PC-3 (cell line): ENCODE results near the gene UHRF1. TPM values are rescaled to one million over a fixed set of nuclear protein-coding genes. Genes with fewer than 3 reads are reported as not detected.

ENCODE experiments used
- ATAC-seq: fragments of 200-7000 bp; cut with Tn5 transposase; 2 replicates; pipeline ENCODE4 v1.9.1; 2020; ENCODE audit warnings: mild to moderate bottlenecking, moderate library complexity
- BruUV-seq: library from RNA; stranded (reverse); fragments of 400-500 nt; replicated peaks from 2 replicates; lab custom pipeline; 2021; lab: Mats Ljungman, UMichigan
- CTCF ChIA-PET: fragments of 300-600 bp; sonication (Branson Sonifier 250); formaldehyde crosslinking; loops from one replicate; lab custom pipeline; 2022; ENCODE audit warnings: antibody characterized with exemption; lab: Charles Lee
- POLR2A ChIA-PET: fragments of 300-600 bp; sonication (Branson Sonifier 250); formaldehyde crosslinking; loops from one replicate; lab custom pipeline; 2022; ENCODE audit warnings: antibody characterized with exemption; ENCODE audit not compliant: unreplicated experiment; lab: Charles Lee
- DNase-seq: peaks from one replicate; pipeline ENCODE4 v3.0.0-alpha.2; 2015
- H2AFZ ChIP-seq: fragments of 300-600 bp; sonication (generic); 2 replicates; pipeline ENCODE4 v1.6.0; 2016; ENCODE audit warnings: antibody characterized with exemption, low read length
- H3F3A ChIP-seq: fragments of 300-600 bp; sonication (generic); one replicate; pipeline ENCODE4 v1.6.0; 2017; ENCODE audit warnings: antibody characterized with exemption, low read length, control low read depth, mild to moderate bottlenecking; ENCODE audit not compliant: unreplicated experiment
- H3K27ac ChIP-seq: fragments of 300-600 bp; sonication (generic); 2 replicates; pipeline ENCODE4 v1.5.1; 2016; ENCODE audit warnings: mild to moderate bottlenecking, low read length
- H3K27me3 ChIP-seq: fragments of 300-600 bp; sonication (generic); 2 replicates; pipeline ENCODE4 v1.6.1; 2016; ENCODE audit warnings: low read length, mixed read lengths
- H3K36me3 ChIP-seq: fragments of 300-600 bp; sonication (generic); 2 replicates; pipeline ENCODE4 v1.6.1; 2016; ENCODE audit warnings: low read depth, mixed run types, low read length, mixed read lengths
- H3K4me1 ChIP-seq: fragments of 300-600 bp; sonication (generic); 2 replicates; pipeline ENCODE4 v1.5.1; 2016; ENCODE audit warnings: low read length; ENCODE audit not compliant: insufficient read depth
- H3K4me2 ChIP-seq: fragments of 300-600 bp; sonication (generic); 2 replicates; pipeline ENCODE4 v1.6.0; 2016; ENCODE audit warnings: low read length
- H3K4me3 ChIP-seq: fragments of 300-600 bp; sonication (generic); 2 replicates; pipeline ENCODE4 v1.5.1; 2016; ENCODE audit warnings: mild to moderate bottlenecking, low read length, mixed read lengths
- H3K79me2 ChIP-seq: fragments of 300-600 bp; sonication (generic); 2 replicates; pipeline ENCODE4 v1.6.1; 2017; ENCODE audit warnings: low read length, mixed read lengths
- H3K9ac ChIP-seq: fragments of 300-600 bp; sonication (generic); 2 replicates; pipeline ENCODE4 v1.6.0; 2016; ENCODE audit warnings: mild to moderate bottlenecking, low read length
- H3K9me2 ChIP-seq: fragments of 300-600 bp; sonication (generic); replicated peaks from 2 replicates; pipeline ENCODE4 v1.6.1; 2016; ENCODE audit warnings: mixed run types, low read length, mixed read lengths
- H3K9me3 ChIP-seq: fragments of 300-600 bp; sonication (generic); 2 replicates; pipeline ENCODE4 v1.6.1; 2016; ENCODE audit warnings: low read length, mixed read lengths
- H4K20me1 ChIP-seq: fragments of 300-600 bp; sonication (generic); 2 replicates; pipeline ENCODE4 v1.6.1; 2016; ENCODE audit warnings: low read length, mixed read lengths
- CTCF ChIP-seq: fragments of 300-600 bp; sonication (generic); conservative IDR thresholded peaks from 2 replicates; pipeline ENCODE4 v1.5.1; 2017; ENCODE audit warnings: antibody characterized with exemption, low read depth, mild to moderate bottlenecking, low read length
- EZH2 ChIP-seq: fragments of 300-600 bp; sonication (generic); IDR thresholded peaks from one replicate; pipeline ENCODE4 v1.6.1; 2017; ENCODE audit warnings: antibody characterized with exemption, mild to moderate bottlenecking, low read length; ENCODE audit not compliant: unreplicated experiment
- EZH2phosphoT487 ChIP-seq: fragments of 300-600 bp; sonication (generic); IDR thresholded peaks from 2 replicates; pipeline ENCODE4 v1.6.1; 2018; ENCODE audit warnings: mild to moderate bottlenecking, antibody characterized with exemption, low read length, borderline replicate concordance
- intact Hi-C: fragments of 100-400 bp; cut with micrococcal nuclease; formaldehyde crosslinking; loops from 2 replicates; pipeline ENCODE4 v1.9.0; 2023
- total RNA-seq: library from RNA; depleted of rRNA; stranded (reverse); fragments of >200 nt; gene quantifications from 2 replicates; pipeline ENCODE4 v1.2.3, GENCODE V29; 2014

Gene UHRF1
- total RNA-seq, 1 experiment from 2014 or later, result 163 TPM

GRCh38 chr19:4968462-4969291 lies 59.4 kb downstream of the UHRF1 start, which contains the start of gene KDM4B:
Gene KDM4B (plus strand): TSS chr19:4969113. CDS start chr19:5032891, 63,778 bp downstream.
- DNase-seq (peak; percentile 100), ATAC-seq (peak; percentile 86)
- Histone ChIP-seq H3K79me2 (peaks cover 43% of the 10 kb centered on the region), H3K4me3 (peak within 1 kb of the TSS; percentile 84), H3K4me2 (peak within 1 kb of the TSS; percentile 98), H3K27me3 (no peaks in the 10 kb centered on the region), H3K9ac (peak within 1 kb of the TSS; percentile 72), H3K36me3 (no peaks in the 10 kb centered on the region; the same call in 1 of the 2 replicates), H3F3A (peaks cover 16% of the 10 kb centered on the region), H3K9me3 (no peaks in the 10 kb centered on the region), H2AFZ (peak within 1 kb of the TSS; percentile 69), H3K9me2 (no peaks in the 10 kb centered on the region), H3K27ac (no peak within 1 kb of the TSS), H4K20me1 (peaks cover 36% of the 10 kb centered on the region), H3K4me1 (peaks cover 33% of the 10 kb centered on the region)
- ChIA-PET POLR2A (interaction anchor here (0.5 to 0.9 kb wide), 5 partner anchors 17 to 290 kb away, joined by 3 to 5 read pairs (median 3); no protein-coding TSS in a partner anchor), CTCF (interaction anchor here (0.6 to 0.9 kb wide), 3 partner anchors 57 to 410 kb away, joined by 3 to 4 read pairs (median 4); no protein-coding TSS in a partner anchor)
- intact Hi-C loops, result no loop called here
- TF ChIP-seq EZH2, result no peak
- no peak for TF ChIP-seq CTCF
- TF ChIP-seq EZH2phosphoT487, result no peak
- no TSS peak for BruUV-seq

DNA sequence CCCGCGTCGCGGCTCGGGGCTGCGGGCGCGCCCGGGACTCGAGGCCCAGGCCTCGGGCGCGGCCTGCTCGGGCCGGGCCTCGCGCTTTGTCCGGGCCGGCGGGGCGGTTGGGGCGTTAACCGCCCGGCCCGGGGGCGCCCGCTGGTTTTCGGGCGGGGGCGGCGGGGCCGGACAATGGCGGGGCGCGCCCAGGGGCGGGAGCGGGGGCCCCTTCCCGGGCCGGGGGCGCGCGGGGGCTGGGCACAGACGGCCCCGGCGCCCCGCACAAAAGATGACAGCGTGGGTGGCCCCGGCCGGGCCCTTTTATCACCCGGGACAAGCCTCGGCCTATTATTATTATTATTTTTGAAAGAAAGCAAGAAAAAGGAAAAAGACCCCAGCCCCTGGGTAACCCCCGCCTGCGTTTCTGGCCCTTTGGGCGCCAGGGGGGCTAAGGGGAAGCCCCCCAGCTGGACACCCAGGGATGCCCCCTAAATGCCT lies 60.0 kb downstream of the UHRF1 start:
- Histone ChIP-seq H3K79me2 (peaks cover 50% of the 10 kb centered on the region), H3K4me3 (peak overlapping the region; percentile 84), H3K9me2 (no peaks in the 10 kb centered on the region), H3K36me3 (no peaks in the 10 kb centered on the region), H3F3A (peaks cover 16% of the 10 kb centered on the region), H3K9me3 (no peaks in the 10 kb centered on the region), H3K27ac (no peak overlapping the region), H3K4me1 (peaks cover 33% of the 10 kb centered on the region), H3K4me2 (peak overlapping the region; percentile 98), H4K20me1 (peaks cover 36% of the 10 kb centered on the region), H3K27me3 (no peaks in the 10 kb centered on the region), H3K9ac (peak overlapping the region; percentile 72), H2AFZ (no peak overlapping the region)
- ATAC-seq (no peak; the same call in 1 of the 2 replicates), DNase-seq (no peak)
- intact Hi-C loops, result no loop called here
- ChIA-PET CTCF (interaction anchor here (0.8 to 0.9 kb wide), 2 partner anchors 58 to 62 kb away, joined by 4 read pairs; no protein-coding TSS in a partner anchor), POLR2A (interaction anchor here (0.9 kb wide), 1 partner anchor 77 kb away, joined by 5 read pairs; no protein-coding TSS in a partner anchor)
- no peak for TF ChIP-seq EZH2
- no peak for TF ChIP-seq EZH2phosphoT487
- no peak for TF ChIP-seq CTCF
- BruUV-seq, result no TSS peak
